ENCODE measurements around the gene KAT5. TPM values are rescaled to one million over a fixed set of nuclear protein-coding genes. Genes with fewer than 3 reads are reported as not detected.
"Not testable (repeated sequence)": the region's sequence is repeated elsewhere in the genome, so short reads cannot be mapped to it uniquely, and the experiment has no call there.

The KAT5 gene
- total RNA-seq, 1 donor from 2014 or later: 31.0 TPM

- intact Hi-C loops (cut with DNase I): loop anchor here (1.0 kb wide), 2 partner anchors 8 to 98 kb away; partner anchors contain the start of gene KAT5
- peak within 1 kb of the TSS; percentile 79 to 86 for H3K27ac ChIP-seq
- DNase-seq (ENCODE audit: low spot score in 2 of 2): peak; percentile 28 to 90
- no peaks in the 10 kb centered on the region for H3K9me3 ChIP-seq
- H3K27me3 ChIP-seq: no peaks in the 10 kb centered on the region
- H3K4me1 ChIP-seq: peaks cover 5 to 17% of the 10 kb centered on the region in 2 donors
- peaks cover 39% of the 10 kb centered on the region in 2 donors for H3K36me3 ChIP-seq
- peak within 1 kb of the TSS; percentile 65 to 84 for H3K4me3 ChIP-seq
- TF ChIP-seq CTCF (IDR thresholded peaks at IDR 0.05): peak in 1 of 3 experiments; percentile 8
These were observed 8.3 kb downstream of the KAT5 start, which contains the start of gene RNASEH2C for GRCh38 chr11:65720211-65720934. Gene RNASEH2C (minus strand): TSS chr11:65720798. CDS start chr11:65720758, 40 bp downstream.

GRCh38 chr11:65722261-65722660 is 10.2 kb downstream of the KAT5 start:
- Histone ChIP-seq H3K36me3 (peaks cover 20 to 21% of the 10 kb centered on the region in 2 donors), H3K27ac (no peak overlapping the region), H3K27me3 (no peaks in the 10 kb centered on the region), H3K4me1 (peaks cover 5 to 17% of the 10 kb centered on the region in 2 donors), H3K4me3 (no peak overlapping the region), H3K9me3 (no peaks in the 10 kb centered on the region)
- intact Hi-C loops (cut with DNase I): no loop called here
- DNase-seq (ENCODE audit: low spot score in 2 of 2): no peak
- TF ChIP-seq CTCF (IDR thresholded peaks at IDR 0.05): no peak

GRCh38 chr11:65726660-65727059 is 14.6 kb downstream of the KAT5 start:
- Histone ChIP-seq H3K4me1 (no peaks in the 10 kb centered on the region), H3K36me3 (no peaks in the 10 kb centered on the region), H3K9me3 (no peaks in the 10 kb centered on the region), H3K4me3 (no peak overlapping the region), H3K27me3 (no peaks in the 10 kb centered on the region), H3K27ac (no peak overlapping the region)
- DNase-seq (ENCODE audit: low spot score in 2 of 2): no peak
- intact Hi-C loops (cut with DNase I): no loop called here
- no peak for TF ChIP-seq CTCF (IDR thresholded peaks at IDR 0.05)

- no peak for DNase-seq (ENCODE audit: low spot score in 2 of 2)
- TF ChIP-seq CTCF (IDR thresholded peaks at IDR 0.05): no peak
- H3K4me1 ChIP-seq: no peaks in the 10 kb centered on the region
- intact Hi-C loops (cut with DNase I): no loop called here
- H3K4me3 ChIP-seq: no peak overlapping the region
- no peaks in the 10 kb centered on the region for H3K36me3 ChIP-seq
- H3K9me3 ChIP-seq: no peaks in the 10 kb centered on the region
- H3K27me3 ChIP-seq: no peaks in the 10 kb centered on the region
- H3K27ac ChIP-seq: no peak overlapping the region
These were observed 15.8 kb downstream of the KAT5 start for GRCh38 chr11:65727865-65728264.

- Histone ChIP-seq H3K27me3 (no peaks in the 10 kb centered on the region), H3K4me3 (no peak overlapping the region), H3K27ac (no peak overlapping the region), H3K9me3 (no peaks in the 10 kb centered on the region), H3K36me3 (no peaks in the 10 kb centered on the region), H3K4me1 (no peaks in the 10 kb centered on the region)
- intact Hi-C loops (cut with DNase I): no loop called here
- no peak for TF ChIP-seq CTCF (IDR thresholded peaks at IDR 0.05)
- DNase-seq (ENCODE audit: low spot score in 2 of 2): no peak
These were observed 18.4 kb downstream of the KAT5 start for GRCh38 chr11:65730461-65730860.

- H3K4me3 ChIP-seq; DNase-seq (ENCODE audit: low spot score in 2 of 2); H3K9me3 ChIP-seq; H3K27me3 ChIP-seq; H3K27ac ChIP-seq; H3K36me3 ChIP-seq; H3K4me1 ChIP-seq; intact Hi-C loops (cut with DNase I): not testable (repeated sequence)
These were observed 23.1 kb downstream of the KAT5 start for GRCh38 chr11:65735111-65735510.

Measured in ascending aorta (tissue), 2 donors.